ENCODE results near the gene ATP2C1. TPM values are rescaled to one million over a fixed set of nuclear protein-coding genes. Genes with fewer than 3 reads are reported as not detected.
"Not testable (repeated sequence)": the region's sequence is repeated elsewhere in the genome, so short reads cannot be mapped to it uniquely, and the experiment has no call there.

The ATP2C1 gene
- total and polyA plus RNA-seq, 2 donors: 40.6 to 60.2 TPM

DNA sequence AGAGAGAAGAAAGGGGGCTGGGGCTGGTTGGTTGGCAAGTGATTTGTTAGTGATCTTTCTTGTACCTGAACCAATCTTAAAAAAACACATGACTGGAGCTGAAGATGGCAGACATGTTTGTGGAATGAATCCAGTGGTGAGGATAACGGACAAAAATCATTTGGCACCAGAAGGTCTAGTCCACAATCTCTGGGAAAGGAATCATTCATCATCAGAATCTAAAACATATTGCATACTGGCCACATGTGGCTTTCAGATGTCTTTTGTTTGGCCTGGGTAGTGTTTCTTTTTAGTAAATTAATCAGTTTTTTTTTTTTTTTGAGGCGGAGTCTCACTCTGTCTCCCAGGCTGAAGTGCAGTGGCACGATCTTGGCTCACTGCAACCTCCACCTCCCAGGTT lies 137.8 kb downstream of the ATP2C1 start:
- Histone ChIP-seq H3K27ac (ENCODE audit: low read depth in 1 of 2, low read length in 1 of 2) (no peak overlapping the region), H3K4me3 (ENCODE audit: low read length in 2 of 2) (no peak overlapping the region), H3K27me3 (ENCODE audit: control insufficient read depth in 2 of 2, insufficient read depth in 1 of 2, low read length in 1 of 2) (no peaks in the 10 kb centered on the region), H3K4me1 (ENCODE audit: control insufficient read depth in 2 of 2, insufficient read depth in 2 of 2, low read length in 2 of 2) (peaks cover 2 to 7% of the 10 kb centered on the region in 2 donors), H3K9me3 (ENCODE audit: control insufficient read depth in 2 of 2, insufficient read depth in 1 of 2, low read length in 1 of 2) (no peaks in the 10 kb centered on the region), H3K36me3 (ENCODE audit: control insufficient read depth in 2 of 2, insufficient read depth in 2 of 2, low read length in 1 of 2) (no peaks in the 10 kb centered on the region)
- no peak for DNase-seq (ENCODE audit: low read depth in 6 of 9, low spot score in 9 of 9)
- WGBS: 85% methylated on average over 3 of the region's 3 CpGs

DNA sequence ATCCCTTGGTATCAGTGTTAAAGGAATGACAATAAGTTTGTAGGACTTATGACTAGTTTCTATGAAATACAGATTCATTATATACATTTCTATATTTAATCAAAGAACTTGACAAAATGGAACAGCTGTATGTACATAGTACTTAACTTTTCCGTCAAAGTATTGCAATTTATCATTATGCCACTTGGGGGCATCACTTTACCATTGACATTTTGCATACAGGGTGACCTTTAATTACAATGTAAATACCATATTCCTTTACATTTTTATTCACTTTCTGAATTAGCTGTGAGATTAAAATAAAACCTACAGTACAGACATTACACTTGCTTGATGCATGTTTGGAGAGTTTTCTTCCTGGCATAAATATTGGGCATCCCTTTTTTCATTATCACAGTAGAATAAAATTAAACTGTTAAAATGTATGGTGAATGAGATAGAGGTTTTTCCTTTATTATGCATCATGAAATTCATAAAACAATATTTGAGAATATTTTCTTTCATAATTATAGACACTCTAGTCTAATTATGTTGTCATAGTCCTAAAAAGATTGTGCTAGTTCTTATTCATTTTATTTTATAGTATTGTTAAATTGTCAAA lies 139.7 kb downstream of the ATP2C1 start:
- Histone ChIP-seq H3K9me3 (ENCODE audit: control insufficient read depth in 2 of 2, insufficient read depth in 1 of 2, low read length in 1 of 2) (no peaks in the 10 kb centered on the region), H3K36me3 (ENCODE audit: control insufficient read depth in 2 of 2, insufficient read depth in 2 of 2, low read length in 1 of 2) (no peaks in the 10 kb centered on the region), H3K27me3 (ENCODE audit: control insufficient read depth in 2 of 2, insufficient read depth in 1 of 2, low read length in 1 of 2) (no peaks in the 10 kb centered on the region), H3K4me1 (ENCODE audit: control insufficient read depth in 2 of 2, insufficient read depth in 2 of 2, low read length in 2 of 2) (no peaks in the 10 kb centered on the region), H3K4me3 (ENCODE audit: low read length in 2 of 2) (no peak overlapping the region), H3K27ac (ENCODE audit: low read depth in 1 of 2, low read length in 1 of 2) (no peak overlapping the region)
- WGBS: 10% methylated on average over 1 of the region's 1 CpG
- peak in 8 of 9 donors; percentile 44 to 83 (median 69) for DNase-seq (ENCODE audit: low read depth in 6 of 9, low spot score in 9 of 9)

DNA sequence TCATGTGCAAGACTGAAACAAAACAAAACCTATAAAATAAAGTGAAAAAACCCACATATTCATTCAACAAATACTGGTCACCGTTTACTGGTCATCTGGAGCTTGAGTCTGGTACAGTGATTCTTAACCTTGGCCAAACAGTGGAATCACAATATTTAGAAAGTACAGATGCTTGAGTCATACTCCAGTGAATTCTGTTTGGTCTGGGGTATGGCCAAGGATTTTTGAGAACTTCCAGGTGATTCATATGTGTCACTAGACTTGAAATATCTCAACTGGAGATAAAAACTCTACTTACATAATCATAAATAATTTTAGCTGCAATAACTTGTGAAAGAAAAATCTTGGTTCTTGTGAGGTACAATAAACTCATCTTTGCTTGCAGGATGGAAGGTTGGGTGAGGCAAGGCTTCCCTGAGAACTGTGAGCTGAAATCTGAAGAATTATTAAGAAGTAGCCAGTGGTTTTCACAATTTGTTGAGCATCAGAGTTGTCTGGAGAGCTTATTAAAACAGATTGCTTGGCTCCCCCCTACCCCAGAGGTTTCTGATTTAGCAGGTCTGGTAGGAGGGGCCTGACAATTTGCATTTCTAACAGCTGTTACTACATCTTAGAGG lies 142.4 kb downstream of the ATP2C1 start:
- no peaks in the 10 kb centered on the region for H3K36me3 ChIP-seq (ENCODE audit: control insufficient read depth in 2 of 2, insufficient read depth in 2 of 2, low read length in 1 of 2)
- H3K4me3 ChIP-seq (ENCODE audit: low read length in 2 of 2): no peak overlapping the region
- no peaks in the 10 kb centered on the region for H3K4me1 ChIP-seq (ENCODE audit: control insufficient read depth in 2 of 2, insufficient read depth in 2 of 2, low read length in 2 of 2)
- no peak overlapping the region for H3K27ac ChIP-seq (ENCODE audit: low read depth in 1 of 2, low read length in 1 of 2)
- DNase-seq (ENCODE audit: low read depth in 6 of 9, low spot score in 9 of 9): no peak
- H3K27me3 ChIP-seq (ENCODE audit: control insufficient read depth in 2 of 2, insufficient read depth in 1 of 2, low read length in 1 of 2): no peaks in the 10 kb centered on the region
- 94% methylated on average over 1 of the region's 1 CpG for WGBS
- no peaks in the 10 kb centered on the region for H3K9me3 ChIP-seq (ENCODE audit: control insufficient read depth in 2 of 2, insufficient read depth in 1 of 2, low read length in 1 of 2)

DNA sequence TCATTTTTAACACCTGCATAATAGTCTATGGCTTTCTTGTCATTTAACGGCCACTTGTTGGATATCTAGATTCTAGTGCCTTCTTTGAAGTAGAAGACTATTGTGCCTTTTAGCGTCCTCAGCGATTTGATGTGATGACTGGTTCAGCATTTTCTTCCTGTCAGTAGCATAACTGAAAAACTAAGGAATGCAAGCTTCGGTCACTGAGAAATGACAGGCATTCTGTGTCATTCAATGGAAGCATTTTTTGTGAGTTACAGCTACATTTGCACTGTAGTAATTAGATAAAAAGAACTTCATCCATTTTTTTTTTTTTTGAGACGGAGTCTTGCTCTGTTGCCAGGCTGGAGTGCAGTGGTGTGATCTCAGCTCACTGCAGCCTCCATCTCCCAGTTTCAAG lies 143.1 kb downstream of the ATP2C1 start:
- no peak overlapping the region for H3K4me3 ChIP-seq (ENCODE audit: low read length in 2 of 2)
- peaks cover 0 to 4% of the 10 kb centered on the region in 2 donors for H3K9me3 ChIP-seq (ENCODE audit: control insufficient read depth in 2 of 2, insufficient read depth in 1 of 2, low read length in 1 of 2)
- WGBS: 98% methylated on average over 5 of the region's 5 CpGs
- no peaks in the 10 kb centered on the region for H3K27me3 ChIP-seq (ENCODE audit: control insufficient read depth in 2 of 2, insufficient read depth in 1 of 2, low read length in 1 of 2)
- H3K27ac ChIP-seq (ENCODE audit: low read depth in 1 of 2, low read length in 1 of 2): no peak overlapping the region
- no peak for DNase-seq (ENCODE audit: low read depth in 6 of 9, low spot score in 9 of 9)
- no peaks in the 10 kb centered on the region for H3K36me3 ChIP-seq (ENCODE audit: control insufficient read depth in 2 of 2, insufficient read depth in 2 of 2, low read length in 1 of 2)
- H3K4me1 ChIP-seq (ENCODE audit: control insufficient read depth in 2 of 2, insufficient read depth in 2 of 2, low read length in 2 of 2): peaks cover 0 to 4% of the 10 kb centered on the region in 2 donors

DNA sequence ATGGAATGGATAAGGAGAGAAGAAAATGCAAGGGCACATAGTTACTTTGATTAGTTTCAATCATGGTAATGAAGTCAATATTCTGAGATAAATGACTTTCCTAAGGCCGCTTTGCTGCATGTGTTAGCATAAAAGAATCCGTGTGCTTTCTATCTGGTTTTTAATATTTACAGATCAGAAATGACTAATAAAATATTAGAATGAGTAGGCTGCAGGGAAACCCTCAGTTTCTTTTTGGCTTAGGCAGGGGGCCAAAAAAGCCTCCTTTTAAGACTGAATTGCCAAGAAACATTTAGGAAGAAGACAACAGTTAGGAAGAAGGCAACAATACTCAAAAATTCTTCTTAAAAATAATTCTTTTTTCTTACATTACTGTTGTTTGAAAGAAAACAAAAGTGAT lies 144.4 kb downstream of the ATP2C1 start:
- Histone ChIP-seq H3K9me3 (ENCODE audit: control insufficient read depth in 2 of 2, insufficient read depth in 1 of 2, low read length in 1 of 2) (peaks cover 0 to 7% of the 10 kb centered on the region in 2 donors), H3K27ac (ENCODE audit: low read depth in 1 of 2, low read length in 1 of 2) (no peak overlapping the region), H3K27me3 (ENCODE audit: control insufficient read depth in 2 of 2, insufficient read depth in 1 of 2, low read length in 1 of 2) (no peaks in the 10 kb centered on the region), H3K4me1 (ENCODE audit: control insufficient read depth in 2 of 2, insufficient read depth in 2 of 2, low read length in 2 of 2) (peaks cover 0 to 12% of the 10 kb centered on the region in 2 donors), H3K36me3 (ENCODE audit: control insufficient read depth in 2 of 2, insufficient read depth in 2 of 2, low read length in 1 of 2) (no peaks in the 10 kb centered on the region), H3K4me3 (ENCODE audit: low read length in 2 of 2) (no peak overlapping the region)
- no peak for DNase-seq (ENCODE audit: low read depth in 6 of 9, low spot score in 9 of 9)
- over 99% methylated on average over 2 of the region's 2 CpGs for WGBS

DNA sequence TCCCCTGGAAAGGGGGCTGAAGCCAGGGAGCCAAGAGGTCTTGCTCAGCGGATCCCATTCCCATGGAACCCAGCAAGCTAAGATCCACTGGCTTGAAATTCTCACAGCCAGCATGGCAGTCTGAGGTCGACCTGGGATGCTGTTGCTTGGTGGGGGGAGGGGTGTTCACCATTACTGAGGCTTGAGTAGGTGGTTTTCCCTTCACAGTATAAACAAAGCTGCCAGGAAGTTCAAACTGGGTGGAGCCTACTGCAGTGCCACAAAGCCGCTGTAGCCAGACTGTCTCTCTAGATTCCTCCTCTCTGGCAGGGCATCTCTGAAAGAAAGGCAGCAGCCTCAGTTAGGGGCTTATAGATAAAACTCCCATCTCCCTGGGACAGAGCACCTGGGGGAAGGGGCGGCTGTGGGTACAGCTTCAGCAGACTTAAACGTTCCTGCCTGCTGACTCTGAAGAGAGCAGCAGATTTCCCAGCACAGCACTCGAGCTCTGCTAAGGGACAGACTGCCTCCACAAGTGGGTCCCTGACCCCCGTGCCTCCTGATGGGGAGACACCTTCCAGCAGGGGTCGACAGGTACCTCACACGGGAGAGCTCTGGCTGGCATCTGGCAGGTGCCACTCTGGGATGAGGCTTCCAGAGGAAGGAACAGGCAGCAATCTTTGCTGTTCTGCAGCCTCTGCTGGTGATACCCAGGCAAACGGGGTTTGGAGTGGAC lies 148.5 kb downstream of the ATP2C1 start:
- 65% methylated on average over 10 of the region's 10 CpGs for WGBS
- not testable (repeated sequence) for H3K9me3 ChIP-seq (ENCODE audit: control insufficient read depth in 2 of 2, insufficient read depth in 1 of 2, low read length in 1 of 2); H3K4me3 ChIP-seq (ENCODE audit: low read length in 2 of 2); H3K27me3 ChIP-seq (ENCODE audit: control insufficient read depth in 2 of 2, insufficient read depth in 1 of 2, low read length in 1 of 2); H3K36me3 ChIP-seq (ENCODE audit: control insufficient read depth in 2 of 2, insufficient read depth in 2 of 2, low read length in 1 of 2)
- peaks cover 0 to 12% of the 10 kb centered on the region in 2 donors for H3K4me1 ChIP-seq (ENCODE audit: control insufficient read depth in 2 of 2, insufficient read depth in 2 of 2, low read length in 2 of 2)
- H3K27ac ChIP-seq (ENCODE audit: low read depth in 1 of 2, low read length in 1 of 2): peak overlapping the region in 1 of 2 donors; percentile 18
- peak in 6 of 9 donors; percentile 13 to 70 (median 30) for DNase-seq (ENCODE audit: low read depth in 6 of 9, low spot score in 9 of 9)

DNA sequence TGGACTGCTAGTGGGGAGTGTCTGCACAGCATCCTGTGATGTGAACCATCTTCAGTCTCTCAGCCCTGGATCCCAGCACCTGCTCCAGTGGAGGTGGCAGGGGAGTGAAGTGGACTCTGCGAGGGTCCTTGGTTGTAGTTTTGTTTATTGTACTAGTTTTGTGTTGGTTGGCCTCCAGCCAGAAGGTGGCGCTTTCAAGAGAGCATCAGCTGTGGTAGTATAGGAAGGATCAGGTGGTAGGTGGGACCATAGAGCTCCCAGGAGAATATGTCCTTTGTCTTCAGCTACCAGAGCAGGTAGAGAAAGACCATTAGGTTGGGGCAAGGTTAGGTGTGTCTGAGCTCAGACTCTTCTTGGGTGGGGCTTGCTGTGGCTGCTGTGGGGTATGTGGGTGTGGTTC lies 153.7 kb downstream of the ATP2C1 start:
- H3K27ac ChIP-seq (ENCODE audit: low read depth in 1 of 2, low read length in 1 of 2): no peak overlapping the region
- 96% methylated on average over 2 of the region's 2 CpGs for WGBS
- no peaks in the 10 kb centered on the region for H3K36me3 ChIP-seq (ENCODE audit: control insufficient read depth in 2 of 2, insufficient read depth in 2 of 2, low read length in 1 of 2)
- H3K4me1 ChIP-seq (ENCODE audit: control insufficient read depth in 2 of 2, insufficient read depth in 2 of 2, low read length in 2 of 2): peaks cover 0 to 2% of the 10 kb centered on the region in 2 donors
- no peak for DNase-seq (ENCODE audit: low read depth in 6 of 9, low spot score in 9 of 9)
- no peak overlapping the region for H3K4me3 ChIP-seq (ENCODE audit: low read length in 2 of 2)
- H3K9me3 ChIP-seq (ENCODE audit: control insufficient read depth in 2 of 2, insufficient read depth in 1 of 2, low read length in 1 of 2): no peaks in the 10 kb centered on the region
- H3K27me3 ChIP-seq (ENCODE audit: control insufficient read depth in 2 of 2, insufficient read depth in 1 of 2, low read length in 1 of 2): no peaks in the 10 kb centered on the region

DNA sequence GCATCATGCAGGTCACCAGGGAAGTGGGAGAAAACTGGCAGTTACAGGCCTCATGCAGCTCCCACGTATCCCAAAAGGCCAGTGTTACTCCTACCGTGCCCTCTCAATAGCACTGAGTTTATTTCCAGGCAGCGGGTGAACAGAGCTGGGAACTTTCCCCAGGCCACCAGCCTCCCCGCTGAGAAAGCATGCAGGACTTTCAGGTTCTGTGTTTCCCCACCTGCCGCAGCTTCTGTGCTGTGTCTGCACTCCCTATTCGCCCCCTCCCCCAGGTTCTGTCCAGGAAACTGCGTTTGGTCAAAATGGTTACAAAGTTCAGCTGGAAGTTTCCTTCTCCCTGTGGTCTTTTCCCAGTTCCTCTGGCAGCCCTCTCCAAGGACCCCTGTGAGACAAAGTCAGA lies 154.1 kb downstream of the ATP2C1 start:
- H3K4me1 ChIP-seq (ENCODE audit: control insufficient read depth in 2 of 2, insufficient read depth in 2 of 2, low read length in 2 of 2): no peaks in the 10 kb centered on the region
- DNase-seq (ENCODE audit: low read depth in 6 of 9, low spot score in 9 of 9): no peak
- no peaks in the 10 kb centered on the region for H3K36me3 ChIP-seq (ENCODE audit: control insufficient read depth in 2 of 2, insufficient read depth in 2 of 2, low read length in 1 of 2)
- H3K9me3 ChIP-seq (ENCODE audit: control insufficient read depth in 2 of 2, insufficient read depth in 1 of 2, low read length in 1 of 2): no peaks in the 10 kb centered on the region
- H3K27ac ChIP-seq (ENCODE audit: low read depth in 1 of 2, low read length in 1 of 2): no peak overlapping the region
- no peak overlapping the region for H3K4me3 ChIP-seq (ENCODE audit: low read length in 2 of 2)
- over 99% methylated on average over 7 of the region's 7 CpGs for WGBS
- no peaks in the 10 kb centered on the region for H3K27me3 ChIP-seq (ENCODE audit: control insufficient read depth in 2 of 2, insufficient read depth in 1 of 2, low read length in 1 of 2)

DNA sequence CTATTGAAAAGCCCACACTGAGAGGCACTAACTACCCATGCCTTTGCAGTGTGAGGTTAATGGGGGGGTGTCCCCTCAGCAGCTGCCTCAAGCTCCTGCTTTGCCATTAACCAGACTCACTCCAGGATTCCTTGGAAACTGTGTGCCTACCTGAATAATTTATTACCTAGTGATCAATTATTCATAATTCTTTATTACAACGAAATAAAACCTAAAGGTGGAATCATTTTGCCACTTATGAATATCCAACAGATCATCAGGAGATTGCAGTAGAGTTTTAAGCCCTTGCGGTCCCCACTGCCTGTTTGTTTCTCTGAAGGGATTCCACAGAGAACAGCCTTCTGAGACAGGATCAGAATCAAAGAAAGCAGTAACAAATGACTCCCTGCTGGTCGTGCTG lies 156.1 kb downstream of the ATP2C1 start:
- H3K36me3 ChIP-seq (ENCODE audit: control insufficient read depth in 2 of 2, insufficient read depth in 2 of 2, low read length in 1 of 2): no peaks in the 10 kb centered on the region
- 94% methylated on average over 3 of the region's 3 CpGs for WGBS
- no peaks in the 10 kb centered on the region for H3K4me1 ChIP-seq (ENCODE audit: control insufficient read depth in 2 of 2, insufficient read depth in 2 of 2, low read length in 2 of 2)

More for the DNA sequence above, 156.1 kb downstream of the ATP2C1 start:
- H3K27ac ChIP-seq (ENCODE audit: low read depth in 1 of 2, low read length in 1 of 2): no peak overlapping the region
- no peaks in the 10 kb centered on the region for H3K9me3 ChIP-seq (ENCODE audit: control insufficient read depth in 2 of 2, insufficient read depth in 1 of 2, low read length in 1 of 2)
- DNase-seq (ENCODE audit: low read depth in 6 of 9, low spot score in 9 of 9): no peak
- no peak overlapping the region for H3K4me3 ChIP-seq (ENCODE audit: low read length in 2 of 2)
- no peaks in the 10 kb centered on the region for H3K27me3 ChIP-seq (ENCODE audit: control insufficient read depth in 2 of 2, insufficient read depth in 1 of 2, low read length in 1 of 2)

All from thymus (tissue), 11 donors.